Spleen (tissue), 7 donors: Measurements from ENCODE around the gene GOLGA6D.
"Not testable (repeated sequence)": the region's sequence is repeated elsewhere in the genome, so short reads cannot be mapped to it uniquely, and the experiment has no call there.

Experiments
- CTCF ChIP-seq, 11 experiments: fragments of 200-600 bp in 7 of 11; fragments of 450-650 bp in 4 of 11; sonication (generic) in 4 of 11; IDR thresholded peaks in 8 of 11; conservative IDR thresholded peaks in 3 of 11; 1 replicate in 7 of 11; 2 replicates in 4 of 11; pipeline versions ENCODE4 v1.4.0 to v1.8.0; 2016 to 2021; ENCODE audit warnings: antibody characterized with exemption in 11 of 11, inconsistent platforms in 4 of 11, mild to moderate bottlenecking in 1 of 11
- POLR2A ChIP-seq, 3 donors: fragments of 450-650 bp; IDR thresholded peaks; one replicate each; pipeline ENCODE4 v1.5.1; 2017; ENCODE audit warnings: antibody characterized with exemption in 3 of 3, mild to moderate bottlenecking in 1 of 3
- POLR2AphosphoS5 ChIP-seq, 3 donors: sonication (generic); formaldehyde crosslinking; IDR thresholded peaks; one replicate each; pipeline ENCODE4 v1.5.1; 2017; ENCODE audit warnings: antibody characterized with exemption in 3 of 3
- donor health status: DM: no; HTN: no; CAD: no; lungs with moderate emphysema.
- donor health status: DM: no; HTN: no; CAD: no.
- donor health status: DM: no; HTN: no; CAD: no.

GRCh38 chr15:75248991-75249390 is 33.6 kb upstream of the GOLGA6D start:
- not testable (repeated sequence) for TF ChIP-seq POLR2AphosphoS5 (IDR thresholded peaks at IDR 0.05); CTCF (IDR thresholded peaks at IDR 0.05 in 8 of 11, conservative IDR thresholded peaks at IDR 0.05 in 3 of 11); POLR2A (IDR thresholded peaks at IDR 0.05)
